ENCODE measurements around the gene ANXA1.

Gene ANXA1

GRCh38 chr9:73138516-73138915 is 13.1 kb upstream of the ANXA1 start:
- no peak for ATAC-seq
- TF ChIP-seq ZFP3 (CRISPR knock-in tag; IDR thresholded peaks at IDR 0.05): no peak
- TF ChIP-seq ZNF70 (CRISPR knock-in tag; IDR thresholded peaks at IDR 0.05): no peak
- no peak for TF ChIP-seq OSR1 (CRISPR knock-in tag; IDR thresholded peaks at IDR 0.05)
- TF ChIP-seq CSDC2 (CRISPR knock-in tag; IDR thresholded peaks at IDR 0.05): no peak
- TF ChIP-seq RARB (CRISPR knock-in tag; IDR thresholded peaks at IDR 0.05): no peak
- TF ChIP-seq GLIS3 (CRISPR knock-in tag; IDR thresholded peaks at IDR 0.05): no peak
- no peak for TF ChIP-seq TOX (CRISPR knock-in tag; IDR thresholded peaks at IDR 0.05; ENCODE audit: borderline replicate concordance)
- TF ChIP-seq CSRNP3 (CRISPR knock-in tag; IDR thresholded peaks at IDR 0.05): no peak
- no peak for TF ChIP-seq POU6F1 (CRISPR knock-in tag; IDR thresholded peaks at IDR 0.05; ENCODE audit: borderline replicate concordance, low read depth)
- no peak for TF ChIP-seq TSHZ2 (CRISPR knock-in tag; IDR thresholded peaks at IDR 0.05)
- no peak for TF ChIP-seq ESRRG (CRISPR knock-in tag; IDR thresholded peaks at IDR 0.05)
- TF ChIP-seq ISL1 (CRISPR knock-in tag; IDR thresholded peaks at IDR 0.05): no peak
- TF ChIP-seq PPARA (CRISPR knock-in tag; IDR thresholded peaks at IDR 0.05; ENCODE audit: borderline replicate concordance): no peak
- TF ChIP-seq TCF4 (CRISPR knock-in tag; IDR thresholded peaks at IDR 0.05; ENCODE audit: borderline replicate concordance): no peak
- TF ChIP-seq ZNF8 (CRISPR knock-in tag; IDR thresholded peaks at IDR 0.05): no peak
- TF ChIP-seq ZC3H10 (CRISPR knock-in tag; IDR thresholded peaks at IDR 0.05): no peak

GRCh38 chr9:73141282-73141681 is 10.4 kb upstream of the ANXA1 start:
- no peak for ATAC-seq

More at GRCh38 chr9:73141282-73141681, 10.4 kb upstream of the ANXA1 start:
- TF ChIP-seq CSRNP3 (CRISPR knock-in tag; IDR thresholded peaks at IDR 0.05) (no peak), PATZ1 (CRISPR knock-in tag; IDR thresholded peaks at IDR 0.05; ENCODE audit: borderline replicate concordance) (no peak), ARNTL (CRISPR knock-in tag; IDR thresholded peaks at IDR 0.05; ENCODE audit: borderline replicate concordance, low read depth) (no peak), CSDC2 (CRISPR knock-in tag; IDR thresholded peaks at IDR 0.05) (no peak), TOX (CRISPR knock-in tag; IDR thresholded peaks at IDR 0.05; ENCODE audit: borderline replicate concordance) (no peak), ZNF8 (CRISPR knock-in tag; IDR thresholded peaks at IDR 0.05) (no peak), GLIS3 (CRISPR knock-in tag; IDR thresholded peaks at IDR 0.05) (no peak), RARB (CRISPR knock-in tag; IDR thresholded peaks at IDR 0.05) (no peak), ZFP30 (CRISPR knock-in tag; IDR thresholded peaks at IDR 0.05) (no peak), ZNF70 (CRISPR knock-in tag; IDR thresholded peaks at IDR 0.05) (no peak), TSHZ2 (CRISPR knock-in tag; IDR thresholded peaks at IDR 0.05) (no peak), BACH2 (CRISPR knock-in tag; IDR thresholded peaks at IDR 0.05; ENCODE audit: borderline replicate concordance) (no peak), ISL1 (CRISPR knock-in tag; IDR thresholded peaks at IDR 0.05) (no peak)

All from SK-N-SH treated with all-trans-retinoic acid at 6 μM for 48 hours (cell line).